ENCODE measurements around the gene TRPM4. TPM values are rescaled to one million over a fixed set of nuclear protein-coding genes. Genes with fewer than 3 reads are reported as not detected.

TRPM4 gene
- total RNA-seq, 2 donors from 2014 or later = 20.6 to 22.8 TPM

DNA sequence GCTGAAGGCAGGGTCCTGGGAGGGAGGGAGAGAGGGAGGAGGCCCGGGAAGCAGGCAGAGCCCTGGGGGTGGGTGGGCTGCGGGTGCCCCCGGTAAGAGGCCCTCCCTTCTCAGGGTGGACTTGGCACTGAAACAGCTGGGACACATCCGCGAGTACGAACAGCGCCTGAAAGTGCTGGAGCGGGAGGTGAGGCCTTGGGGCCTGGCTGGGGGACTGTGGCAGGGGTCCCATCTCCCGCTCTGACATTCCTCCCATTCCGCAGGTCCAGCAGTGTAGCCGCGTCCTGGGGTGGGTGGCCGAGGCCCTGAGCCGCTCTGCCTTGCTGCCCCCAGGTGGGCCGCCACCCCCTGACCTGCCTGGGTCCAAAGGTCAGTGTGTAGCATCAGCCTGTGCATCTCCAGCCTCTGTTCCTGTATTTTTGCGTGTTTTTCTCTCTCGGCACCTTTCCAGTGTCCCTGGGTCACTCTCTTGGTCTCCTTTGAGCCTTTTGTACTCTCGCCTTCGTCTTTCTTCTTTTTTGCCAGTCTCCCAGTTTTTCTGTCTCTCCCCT, 53.4 kb downstream of the TRPM4 start:
- no peak overlapping the region for H3K4me3 ChIP-seq
- H3K27ac ChIP-seq = no peak overlapping the region
- no peaks in the 10 kb centered on the region for H3K9me3 ChIP-seq
- TF ChIP-seq, protein P1, sequence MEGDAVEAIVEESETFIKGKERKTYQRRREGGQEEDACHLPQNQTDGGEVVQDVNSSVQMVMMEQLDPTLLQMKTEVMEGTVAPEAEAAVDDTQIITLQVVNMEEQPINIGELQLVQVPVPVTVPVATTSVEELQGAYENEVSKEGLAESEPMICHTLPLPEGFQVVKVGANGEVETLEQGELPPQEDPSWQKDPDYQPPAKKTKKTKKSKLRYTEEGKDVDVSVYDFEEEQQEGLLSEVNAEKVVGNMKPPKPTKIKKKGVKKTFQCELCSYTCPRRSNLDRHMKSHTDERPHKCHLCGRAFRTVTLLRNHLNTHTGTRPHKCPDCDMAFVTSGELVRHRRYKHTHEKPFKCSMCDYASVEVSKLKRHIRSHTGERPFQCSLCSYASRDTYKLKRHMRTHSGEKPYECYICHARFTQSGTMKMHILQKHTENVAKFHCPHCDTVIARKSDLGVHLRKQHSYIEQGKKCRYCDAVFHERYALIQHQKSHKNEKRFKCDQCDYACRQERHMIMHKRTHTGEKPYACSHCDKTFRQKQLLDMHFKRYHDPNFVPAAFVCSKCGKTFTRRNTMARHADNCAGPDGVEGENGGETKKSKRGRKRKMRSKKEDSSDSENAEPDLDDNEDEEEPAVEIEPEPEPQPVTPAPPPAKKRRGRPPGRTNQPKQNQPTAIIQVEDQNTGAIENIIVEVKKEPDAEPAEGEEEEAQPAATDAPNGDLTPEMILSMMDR (IDR thresholded peaks at IDR 0.05) = no peak
- no peaks in the 10 kb centered on the region for H3K27me3 ChIP-seq
- H3K36me3 ChIP-seq = peaks cover 44% of the 10 kb centered on the region
- DNase-seq (ENCODE audit: low spot score) = no peak
- peaks cover 0 to 8% of the 10 kb centered on the region in 2 donors for H3K4me1 ChIP-seq

DNA sequence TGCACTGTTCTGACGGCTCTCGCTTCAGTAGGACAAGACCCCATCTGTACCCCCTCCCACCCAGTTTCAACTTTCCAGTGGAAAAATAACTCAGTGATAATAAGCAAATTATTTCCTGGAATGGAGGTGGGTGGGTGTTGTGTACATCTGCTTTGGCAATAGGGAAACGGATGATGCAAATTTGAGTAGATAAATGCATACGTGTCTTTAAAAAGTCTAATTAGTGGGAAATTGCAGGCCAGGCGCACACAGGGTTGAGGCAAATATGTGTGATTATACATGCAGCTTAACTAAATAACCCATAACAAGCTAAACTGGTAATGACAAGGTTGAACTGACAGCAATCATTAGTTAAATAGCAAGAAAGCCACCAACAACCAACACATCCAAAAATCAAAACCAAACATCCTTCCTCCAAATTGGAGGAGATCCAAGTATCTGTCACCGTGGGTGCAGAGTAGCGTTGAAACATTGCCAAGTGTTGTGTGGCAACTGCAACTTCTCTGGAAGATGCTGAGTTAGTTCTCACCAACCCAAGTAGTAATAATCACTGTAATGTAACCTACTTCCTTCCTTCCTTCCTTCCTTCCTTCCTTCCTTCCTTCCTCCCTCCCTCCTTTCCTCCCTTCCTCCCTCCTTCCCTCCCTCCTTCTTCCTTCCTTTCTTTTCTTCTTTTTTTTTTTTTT, 54.6 kb downstream of the TRPM4 start:
- DNase-seq (ENCODE audit: low spot score) = no peak
- H3K36me3 ChIP-seq = peaks cover 36% of the 10 kb centered on the region
- no peaks in the 10 kb centered on the region for H3K9me3 ChIP-seq
- no peak overlapping the region for H3K27ac ChIP-seq
- peaks cover 0 to 8% of the 10 kb centered on the region in 2 donors for H3K4me1 ChIP-seq
- TF ChIP-seq, protein P1 (IDR thresholded peaks at IDR 0.05) = no peak
- no peaks in the 10 kb centered on the region for H3K27me3 ChIP-seq
- H3K4me3 ChIP-seq = no peak overlapping the region

DNA sequence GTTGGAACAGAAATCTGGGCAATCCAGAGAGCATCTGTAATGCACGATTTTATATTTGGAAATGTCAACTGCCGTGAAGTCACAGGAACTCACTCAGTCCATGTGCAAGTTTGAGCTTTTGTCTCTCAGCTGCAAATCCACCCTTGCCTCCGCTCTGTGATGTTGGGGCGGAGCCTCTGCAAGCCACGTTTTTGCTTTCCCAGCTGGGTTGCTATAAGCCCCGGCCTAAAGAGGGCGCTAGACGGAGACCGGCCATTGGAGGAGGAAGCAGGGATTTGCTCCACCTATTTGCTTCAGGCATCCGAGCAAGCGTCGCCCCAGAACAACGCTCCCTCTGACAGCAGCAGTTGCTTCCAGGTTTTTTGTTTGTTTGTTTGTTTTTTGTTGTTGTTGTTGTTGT, 56.2 kb downstream of the TRPM4 start:
- TF ChIP-seq, protein P1 (IDR thresholded peaks at IDR 0.05) = no peak
- no peak overlapping the region for H3K27ac ChIP-seq
- no peaks in the 10 kb centered on the region for H3K4me1 ChIP-seq
- H3K27me3 ChIP-seq = no peaks in the 10 kb centered on the region
- peaks cover 27% of the 10 kb centered on the region for H3K36me3 ChIP-seq
- DNase-seq (ENCODE audit: low spot score) = no peak
- no peak overlapping the region for H3K4me3 ChIP-seq
- H3K9me3 ChIP-seq = no peaks in the 10 kb centered on the region

DNA sequence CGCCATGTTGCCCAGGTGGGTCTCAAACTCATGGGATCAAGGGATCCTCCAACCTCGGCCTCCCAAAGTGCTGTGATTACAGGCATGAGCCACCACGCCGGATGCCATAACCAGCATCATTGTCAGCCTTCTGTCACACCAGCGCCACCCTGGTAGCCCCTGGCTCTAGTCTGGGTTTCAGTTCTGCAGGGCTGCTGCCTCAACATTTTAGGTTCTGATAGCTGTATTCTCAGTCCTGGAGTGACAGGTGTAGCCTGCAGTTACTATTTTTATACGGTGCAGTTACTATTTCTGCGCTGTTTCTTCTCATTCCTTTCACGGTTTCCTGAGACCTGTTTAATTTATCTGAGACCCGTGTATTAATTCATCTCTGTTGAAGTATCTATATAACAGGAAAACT, 57.1 kb downstream of the TRPM4 start:
- no peak overlapping the region for H3K4me3 ChIP-seq
- no peak overlapping the region for H3K27ac ChIP-seq
- TF ChIP-seq, protein P1 (IDR thresholded peaks at IDR 0.05) = no peak
- no peaks in the 10 kb centered on the region for H3K27me3 ChIP-seq
- H3K36me3 ChIP-seq = peaks cover 27% of the 10 kb centered on the region
- no peaks in the 10 kb centered on the region for H3K4me1 ChIP-seq
- H3K9me3 ChIP-seq = no peaks in the 10 kb centered on the region
- no peak for DNase-seq (ENCODE audit: low spot score)

DNA sequence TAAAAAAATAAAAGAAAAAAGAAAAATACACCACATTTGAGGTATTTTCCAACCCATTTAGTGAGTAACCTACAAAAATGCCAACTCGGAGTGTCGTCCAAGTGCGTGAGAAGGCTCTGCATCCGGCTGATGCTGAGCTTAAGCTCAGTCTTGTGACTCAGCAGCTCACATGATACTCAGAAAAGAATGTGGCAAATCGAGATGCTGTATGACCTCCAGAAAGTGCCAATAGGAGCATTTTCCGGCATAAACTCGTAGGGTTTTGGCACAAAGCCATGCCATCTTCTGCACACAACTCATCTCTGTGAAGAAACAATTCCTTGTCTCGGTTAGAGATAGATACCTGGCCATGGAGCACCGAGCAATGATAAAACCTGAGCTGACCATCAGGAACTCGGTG, 58.5 kb downstream of the TRPM4 start:
- Histone ChIP-seq H3K36me3 (peaks cover 14% of the 10 kb centered on the region), H3K9me3 (no peaks in the 10 kb centered on the region), H3K4me1 (no peaks in the 10 kb centered on the region), H3K27ac (peak overlapping the region; percentile 73 to 89), H3K4me3 (no peak overlapping the region), H3K27me3 (no peaks in the 10 kb centered on the region)
- TF ChIP-seq, protein P1 (IDR thresholded peaks at IDR 0.05) = no peak
- DNase-seq (ENCODE audit: low spot score) = no peak

Measured in right atrium auricular region (tissue), 2 donors.